Calu3 (cell line): ENCODE data around the gene TRIM65. TPM values are rescaled to one million over a fixed set of nuclear protein-coding genes. Genes with fewer than 3 reads are reported as not detected.

Experiments used
- BruUV-seq: library from RNA; stranded (reverse); fragments of 400-500 nt; replicated peaks from 2 replicates; lab custom pipeline; 2021; lab: Mats Ljungman, UMichigan
- CTCF ChIA-PET: fragments of 300-600 bp; sonication (Branson Sonifier 250); formaldehyde crosslinking; loops from one replicate; lab custom pipeline; 2022; ENCODE audit warnings: antibody characterized with exemption; lab: Charles Lee
- DNase-seq: peaks from one replicate; pipeline ENCODE4 v3.0.0; 2022
- H3K27ac Mint-ChIP-seq: one replicate; pipeline ENCODE4 v1.8.0; 2022; ENCODE audit warnings: mixed read lengths; ENCODE audit not compliant: unreplicated experiment
- H3K27me3 Mint-ChIP-seq: one replicate; pipeline ENCODE4 v1.8.0; 2022; ENCODE audit warnings: mixed read lengths; ENCODE audit not compliant: unreplicated experiment
- H3K36me3 Mint-ChIP-seq: one replicate; pipeline ENCODE4 v1.8.0; 2022; ENCODE audit warnings: mild to moderate bottlenecking, moderate library complexity, mixed read lengths; ENCODE audit not compliant: insufficient read depth, unreplicated experiment
- H3K4me1 Mint-ChIP-seq: one replicate; pipeline ENCODE4 v1.8.0; 2022; ENCODE audit warnings: mild to moderate bottlenecking, low read depth, mixed read lengths; ENCODE audit not compliant: unreplicated experiment
- H3K4me3 Mint-ChIP-seq: one replicate; pipeline ENCODE4 v1.8.0; 2022; ENCODE audit warnings: mild to moderate bottlenecking, low read depth, moderate library complexity, mixed read lengths; ENCODE audit not compliant: unreplicated experiment
- H3K9me3 Mint-ChIP-seq: one replicate; pipeline ENCODE4 v1.8.0; 2022; ENCODE audit warnings: low read depth, mixed read lengths; ENCODE audit not compliant: unreplicated experiment
- CTCF ChIP-seq: fragments of 200-600 bp; IDR thresholded peaks from one replicate; pipeline ENCODE4 v1.8.0; 2022; ENCODE audit warnings: antibody characterized with exemption; ENCODE audit not compliant: unreplicated experiment
- intact Hi-C: fragments of 100-400 bp; cut with micrococcal nuclease; formaldehyde crosslinking; loops from one replicate; pipeline ENCODE4 v1.10.0; 2022; ENCODE audit not compliant: unreplicated experiment
- total RNA-seq: library from RNA; stranded (reverse); gene quantifications from 2 replicates; pipeline ENCODE4 v1.2.3, GENCODE V29; 2022

TRIM65 gene
- total RNA-seq, 1 experiment from 2014 or later, result 15.4 TPM

- TF ChIP-seq CTCF, result no peak
- H3K36me3 Mint-ChIP-seq, result peaks cover 15% of the 10 kb centered on the region
- H3K4me3 Mint-ChIP-seq, result no peak overlapping the region
- H3K27ac Mint-ChIP-seq, result no peak overlapping the region
- H3K27me3 Mint-ChIP-seq, result no peaks in the 10 kb centered on the region
- no peak for DNase-seq
- H3K9me3 Mint-ChIP-seq, result no peaks in the 10 kb centered on the region
- no TSS peak for BruUV-seq
- intact Hi-C loops, result no loop called here
- CTCF ChIA-PET, result no interaction called here
- no peaks in the 10 kb centered on the region for H3K4me1 Mint-ChIP-seq
Measured at GRCh38 chr17:75917141-75917916, 20.6 kb upstream of the TRIM65 start.

- H3K27ac Mint-ChIP-seq, result no peak overlapping the region
- no peak for DNase-seq
- H3K27me3 Mint-ChIP-seq, result no peaks in the 10 kb centered on the region
- H3K4me3 Mint-ChIP-seq, result no peak overlapping the region
- H3K9me3 Mint-ChIP-seq, result no peaks in the 10 kb centered on the region
- peaks cover 16% of the 10 kb centered on the region for H3K36me3 Mint-ChIP-seq
- BruUV-seq, result no TSS peak
- CTCF ChIA-PET, result no interaction called here
- intact Hi-C loops, result no loop called here
- no peak for TF ChIP-seq CTCF
- H3K4me1 Mint-ChIP-seq, result no peaks in the 10 kb centered on the region
Measured at GRCh38 chr17:75915268-75915667, 18.5 kb upstream of the TRIM65 start.

GRCh38 chr17:75914643-75915267, 18.0 kb upstream of the TRIM65 start:
- no peak for TF ChIP-seq CTCF
- CTCF ChIA-PET, result no interaction called here
- Mint-ChIP-seq H3K4me3 (no peak overlapping the region), H3K9me3 (no peaks in the 10 kb centered on the region), H3K36me3 (peaks cover 16% of the 10 kb centered on the region), H3K4me1 (no peaks in the 10 kb centered on the region), H3K27me3 (no peaks in the 10 kb centered on the region), H3K27ac (no peak overlapping the region)
- BruUV-seq, result no TSS peak
- intact Hi-C loops, result no loop called here
- DNase-seq, result no peak

- no TSS peak for BruUV-seq
- no peak for DNase-seq
- H3K27me3 Mint-ChIP-seq, result no peaks in the 10 kb centered on the region
- CTCF ChIA-PET, result no interaction called here
- H3K4me3 Mint-ChIP-seq, result no peak overlapping the region
- H3K4me1 Mint-ChIP-seq, result no peaks in the 10 kb centered on the region
- no peak overlapping the region for H3K27ac Mint-ChIP-seq
- peaks cover 16% of the 10 kb centered on the region for H3K36me3 Mint-ChIP-seq
- no peak for TF ChIP-seq CTCF
- intact Hi-C loops, result no loop called here
- no peaks in the 10 kb centered on the region for H3K9me3 Mint-ChIP-seq
Measured at GRCh38 chr17:75913537-75914210, 16.9 kb upstream of the TRIM65 start.
